ENCODE measurements around the gene TRIM17.
"Not testable (repeated sequence)": the region's sequence is repeated elsewhere in the genome, so short reads cannot be mapped to it uniquely, and the experiment has no call there.

Gene TRIM17

DNA sequence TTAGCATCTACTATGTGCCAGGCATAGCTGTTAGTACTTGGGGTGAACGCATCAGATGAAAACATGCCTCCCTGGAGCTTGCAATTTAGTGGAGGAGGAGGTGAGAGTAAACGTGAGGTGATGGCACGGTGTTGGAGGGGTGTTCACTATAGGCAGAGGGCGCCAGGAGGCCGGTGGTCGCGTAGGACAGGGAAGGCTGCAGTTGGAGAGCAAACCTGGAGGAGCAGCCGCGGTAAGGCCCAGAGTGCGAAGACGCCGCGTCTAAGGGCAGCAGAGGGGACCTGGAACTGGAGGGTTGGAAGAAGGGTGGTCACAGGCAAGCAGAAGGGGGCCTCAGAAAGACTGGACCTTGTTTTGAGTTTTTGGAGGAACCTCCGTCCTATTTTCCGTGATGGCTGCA, 30.2 kb upstream of the TRIM17 start:
- DNase-seq: no peak

DNA sequence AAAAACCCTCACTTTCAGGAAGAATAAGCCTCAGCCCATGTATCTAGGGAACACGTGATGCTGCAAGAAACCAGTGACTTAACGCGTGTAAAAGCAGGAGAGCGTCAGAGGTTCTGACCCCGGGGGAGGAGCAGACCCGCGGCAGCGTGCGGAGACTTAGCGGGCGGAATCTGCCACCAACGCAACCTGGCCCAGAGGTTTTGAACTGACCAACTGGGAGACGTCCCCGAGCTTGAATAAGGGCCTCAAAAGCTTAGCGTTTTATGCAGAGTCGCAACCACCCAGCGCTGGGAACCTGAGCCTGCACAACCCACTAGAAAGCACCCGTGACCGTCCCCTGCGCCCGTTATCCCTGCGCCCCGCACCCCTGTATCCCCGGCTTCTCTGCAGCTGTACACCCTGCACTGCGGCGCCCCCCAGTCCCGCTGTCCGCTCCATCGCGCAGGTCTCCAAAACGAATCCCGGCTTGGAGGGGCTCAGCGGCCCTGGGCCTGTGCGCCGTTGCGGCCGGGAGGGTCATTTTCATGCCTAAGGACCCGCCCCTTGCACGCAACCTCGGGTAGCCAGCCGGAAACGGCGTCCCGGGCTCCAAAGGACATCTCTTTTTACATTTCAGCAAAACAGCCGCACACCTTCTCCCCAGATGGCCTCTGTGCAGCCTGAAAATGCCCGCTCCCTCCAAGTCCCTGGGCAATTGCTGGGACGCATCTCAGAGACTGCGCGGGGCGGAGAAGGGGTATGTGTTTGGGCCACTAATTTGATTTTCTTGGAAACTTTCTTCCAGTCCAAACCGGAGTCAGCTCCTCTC, 29.4 kb upstream of the TRIM17 start:
- peak; percentile 26 for DNase-seq

DNA sequence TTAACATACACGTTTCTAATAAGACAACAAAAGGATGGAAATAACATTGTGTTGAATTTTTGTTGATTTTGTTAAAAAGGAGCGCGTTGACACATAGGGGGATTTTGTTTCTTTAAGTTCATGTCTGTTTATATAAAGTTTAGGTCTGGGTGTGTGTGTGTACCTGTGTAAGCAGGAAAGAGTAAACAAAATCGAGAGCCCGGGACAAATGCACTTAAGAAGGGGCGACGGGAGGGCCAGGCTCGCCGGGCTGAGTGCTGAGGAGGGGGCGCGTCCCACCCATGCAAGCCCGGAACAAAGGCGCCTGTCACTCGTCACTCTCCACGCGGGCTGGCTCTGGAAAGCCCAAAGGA, 28.8 kb upstream of the TRIM17 start:
- DNase-seq: no peak

DNA sequence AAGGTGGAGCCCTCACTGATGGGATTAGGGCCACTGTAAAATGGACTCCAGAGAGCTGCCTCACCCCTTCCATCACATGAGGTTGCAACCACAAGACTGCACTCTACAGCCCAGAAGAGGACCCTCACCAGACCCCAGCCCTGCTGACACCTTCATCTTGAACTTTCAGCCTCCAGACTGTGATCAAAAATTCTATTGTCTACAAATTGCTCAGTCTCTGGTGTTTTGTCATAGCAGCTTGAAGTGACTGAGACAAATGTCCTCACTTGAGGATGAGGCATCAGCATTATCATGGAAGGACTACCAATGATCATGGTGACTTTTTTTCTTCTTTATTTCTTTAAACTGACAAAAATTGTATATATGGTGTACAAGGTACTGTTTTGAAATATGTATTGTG, 26.7 kb upstream of the TRIM17 start:
- DNase-seq: no peak

DNA sequence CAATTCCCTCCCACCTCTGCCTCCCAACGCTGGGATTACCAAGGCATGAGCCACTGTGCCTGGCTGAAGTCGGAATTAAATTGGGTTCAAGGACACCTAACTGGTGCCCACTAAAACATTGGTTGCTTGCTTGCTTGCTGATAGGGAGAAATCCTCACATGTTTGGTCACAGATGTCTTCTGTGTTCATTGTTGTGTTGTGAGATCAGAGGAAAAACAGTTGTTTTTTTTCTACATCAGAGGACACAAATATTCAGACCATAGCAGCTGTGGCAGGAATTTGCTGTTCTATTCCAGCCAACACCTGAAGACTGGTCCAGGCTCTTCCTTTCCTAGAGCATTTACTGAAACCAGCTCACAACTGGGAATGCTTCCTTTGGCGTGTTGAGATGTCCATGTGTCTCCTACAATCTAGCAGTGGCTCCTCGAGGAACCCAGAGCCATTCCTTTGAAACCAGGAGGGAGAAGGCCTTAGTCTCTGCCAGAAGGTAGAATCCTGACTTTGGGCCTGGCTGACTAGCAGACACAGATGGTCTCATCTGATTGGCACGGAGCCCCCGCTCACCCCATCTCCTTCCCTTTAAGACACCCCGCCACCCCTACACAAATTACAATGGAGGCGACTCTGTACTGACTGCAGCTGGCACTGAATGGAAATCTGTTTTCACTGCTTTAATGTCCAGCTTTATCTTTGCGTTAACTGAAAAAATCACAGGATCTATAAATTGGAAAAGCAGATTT, 24.3 kb upstream of the TRIM17 start:
- DNase-seq: no peak

DNA sequence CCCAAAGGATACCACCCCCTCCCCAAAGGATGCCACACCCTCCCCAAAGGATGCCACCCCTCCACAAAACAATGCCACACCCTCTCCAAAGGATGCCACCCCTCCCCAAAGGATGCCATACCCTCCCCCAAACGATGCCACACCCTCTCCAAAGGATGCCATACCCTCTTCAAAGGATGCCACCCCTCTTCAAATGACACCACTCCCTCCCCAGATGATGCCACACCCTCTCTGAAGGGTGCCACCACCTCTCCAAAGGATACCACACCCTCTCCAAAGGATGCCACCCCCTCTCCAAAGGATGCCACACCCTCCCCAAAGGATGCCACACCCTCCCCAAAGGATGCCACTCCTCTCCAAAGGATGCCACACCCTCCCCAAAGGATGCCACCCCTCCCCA, 21.6 kb upstream of the TRIM17 start:
- no peak for DNase-seq

DNA sequence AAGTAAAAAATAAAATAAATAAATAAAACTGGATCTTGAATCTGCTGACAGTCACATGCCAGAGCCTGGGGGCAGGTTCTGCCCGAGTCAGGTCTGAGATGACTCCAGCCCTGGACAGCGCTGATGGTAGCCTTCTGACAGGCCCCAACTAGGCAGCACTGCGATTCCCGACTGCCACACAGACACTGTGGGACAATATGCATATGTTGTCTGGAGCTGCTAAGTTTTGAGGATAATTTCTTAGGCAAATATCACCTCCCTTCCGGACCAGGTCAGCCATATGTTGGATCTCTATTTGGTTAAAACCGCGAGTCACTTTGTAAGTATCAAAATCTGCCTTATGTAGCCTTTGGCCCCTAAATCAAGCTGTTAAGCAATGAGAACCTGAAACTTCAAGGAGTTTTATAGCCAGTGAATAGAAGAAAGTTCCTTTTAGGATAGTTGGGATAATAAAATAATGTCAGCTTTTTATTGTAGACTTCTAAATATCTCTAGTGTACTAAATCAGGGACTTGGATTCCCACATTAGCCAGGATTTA, 20.8 kb upstream of the TRIM17 start:
- no peak for DNase-seq

DNA sequence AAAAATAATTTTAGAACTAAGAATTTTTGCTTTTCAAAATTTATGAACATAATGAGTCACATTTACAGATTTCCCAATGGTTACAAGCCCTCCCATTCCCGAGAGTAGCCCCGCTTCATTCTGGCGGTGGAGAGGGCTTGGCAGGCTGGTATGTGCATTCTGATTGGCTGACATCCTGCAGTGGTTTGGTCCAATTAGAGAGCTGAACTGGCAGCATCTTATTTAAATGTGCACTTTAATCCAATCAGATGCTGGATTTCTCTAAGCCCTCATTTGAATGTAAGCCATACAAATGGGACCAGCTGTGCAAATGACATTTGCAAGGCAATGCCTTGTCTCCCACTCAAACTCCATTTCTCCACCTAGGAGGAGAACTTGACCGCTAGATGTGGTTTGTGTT, 18.0 kb upstream of the TRIM17 start:
- no peak for DNase-seq

DNA sequence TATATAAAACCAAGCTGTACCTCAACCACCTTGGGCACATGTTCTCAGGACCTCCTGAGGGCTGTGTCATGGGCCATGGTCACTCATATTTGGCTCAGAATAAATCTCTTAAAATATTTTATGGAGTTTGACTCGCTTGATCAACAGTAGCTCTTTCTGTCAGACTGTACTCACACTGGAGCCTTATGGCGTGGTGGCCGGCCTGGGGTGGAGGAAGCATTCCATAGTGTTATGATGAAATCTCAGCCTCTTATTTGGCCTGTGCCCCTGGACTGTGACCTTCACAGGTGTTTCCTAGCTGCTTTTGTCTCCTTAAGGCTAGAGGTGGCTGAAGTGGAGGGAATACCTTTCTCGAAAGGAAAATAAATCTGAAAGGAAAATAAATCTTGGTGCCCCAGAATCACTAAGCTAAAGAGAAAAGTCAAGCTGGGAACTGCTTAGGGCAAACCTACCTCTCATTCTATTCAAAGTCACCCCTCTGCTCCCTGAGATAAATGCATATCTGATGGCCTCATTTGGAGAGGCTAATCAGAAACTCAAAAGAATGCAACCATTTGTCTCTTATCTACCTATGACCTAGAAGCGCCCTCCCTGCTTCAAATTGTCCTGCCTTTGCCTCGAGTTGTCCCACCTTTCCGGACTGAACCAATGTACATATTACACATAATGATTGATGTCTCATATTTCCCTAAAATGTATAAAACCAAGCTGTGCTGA, 16.8 kb upstream of the TRIM17 start:
- not testable (repeated sequence) for DNase-seq

DNA sequence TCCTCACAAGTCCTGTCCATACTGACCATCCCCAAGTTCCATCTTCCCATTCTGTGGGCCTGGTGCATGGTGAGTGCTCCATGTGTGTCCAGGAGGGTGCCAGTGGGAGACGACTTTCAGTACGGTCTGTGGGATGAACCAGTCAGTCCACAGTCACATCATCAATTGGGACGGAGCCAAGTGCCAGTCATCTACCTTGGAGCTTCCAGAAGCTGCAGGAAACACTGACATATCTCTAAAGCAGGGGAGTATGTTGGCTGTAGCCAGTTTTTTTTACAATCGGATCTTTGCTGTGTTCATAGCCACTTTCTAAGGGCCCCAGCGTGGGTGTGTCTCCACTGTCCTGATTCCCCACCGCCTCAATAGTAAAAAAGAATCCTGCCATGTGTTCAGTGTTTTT, 13.6 kb upstream of the TRIM17 start:
- DNase-seq: no peak

DNA sequence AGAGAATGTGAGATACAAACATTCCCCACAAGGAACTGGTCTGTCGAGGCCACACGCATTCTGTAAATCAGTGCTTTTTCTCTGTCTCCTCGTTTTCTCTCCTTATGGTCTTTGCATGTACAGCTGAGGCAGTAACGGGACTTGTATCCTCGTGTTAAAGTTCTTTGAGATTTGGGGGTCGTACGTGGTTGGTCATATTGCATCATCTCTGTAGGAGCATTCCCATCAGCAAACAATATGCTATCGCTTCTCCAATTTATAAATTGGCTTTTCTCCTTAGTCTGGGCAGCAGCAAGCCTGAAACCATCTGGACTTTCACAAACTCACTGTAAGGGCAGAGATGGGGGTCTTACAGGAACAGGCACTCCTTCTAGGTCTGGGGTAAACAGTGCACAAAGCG, 13.0 kb upstream of the TRIM17 start:
- no peak for DNase-seq

DNA sequence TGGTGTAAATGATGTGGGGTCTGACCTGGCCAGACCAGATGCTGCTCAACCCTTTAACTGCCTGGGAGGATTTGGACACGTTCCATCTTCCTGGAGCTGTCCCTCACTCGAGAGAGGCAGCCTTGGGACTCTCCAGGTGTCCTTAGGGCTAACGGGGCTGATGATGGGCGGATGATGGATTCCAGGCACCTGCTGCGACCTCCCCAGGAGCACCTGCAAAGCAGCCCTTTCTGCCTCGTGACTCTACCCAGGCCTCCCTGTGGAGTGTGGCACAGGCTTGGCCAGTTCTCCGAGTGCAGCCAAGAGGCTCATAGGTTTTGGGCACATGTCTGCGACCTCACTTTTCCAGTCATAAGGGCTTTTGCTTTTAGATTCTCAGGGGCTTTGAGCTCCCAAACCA, 12.3 kb upstream of the TRIM17 start:
- DNase-seq: no peak

DNA sequence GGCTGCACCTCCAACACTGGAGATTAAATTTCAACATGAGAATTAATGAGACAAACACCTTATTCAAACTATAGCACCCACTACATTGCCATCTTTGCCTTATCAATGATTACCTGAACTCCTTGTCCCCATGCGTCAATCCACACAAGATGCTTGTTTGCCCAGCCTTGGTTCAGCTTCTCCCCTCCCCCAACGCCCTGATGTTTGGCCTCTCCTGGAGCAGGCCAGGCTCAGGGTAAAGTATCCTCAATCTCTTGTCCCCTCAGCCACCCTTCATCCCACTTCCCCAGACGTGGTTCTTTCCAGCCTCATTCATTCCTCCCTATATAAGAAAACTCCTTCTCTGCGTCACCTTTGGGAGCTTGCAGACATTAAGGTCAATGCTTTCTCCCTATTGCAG, 11.8 kb upstream of the TRIM17 start:
- DNase-seq: no peak

DNA sequence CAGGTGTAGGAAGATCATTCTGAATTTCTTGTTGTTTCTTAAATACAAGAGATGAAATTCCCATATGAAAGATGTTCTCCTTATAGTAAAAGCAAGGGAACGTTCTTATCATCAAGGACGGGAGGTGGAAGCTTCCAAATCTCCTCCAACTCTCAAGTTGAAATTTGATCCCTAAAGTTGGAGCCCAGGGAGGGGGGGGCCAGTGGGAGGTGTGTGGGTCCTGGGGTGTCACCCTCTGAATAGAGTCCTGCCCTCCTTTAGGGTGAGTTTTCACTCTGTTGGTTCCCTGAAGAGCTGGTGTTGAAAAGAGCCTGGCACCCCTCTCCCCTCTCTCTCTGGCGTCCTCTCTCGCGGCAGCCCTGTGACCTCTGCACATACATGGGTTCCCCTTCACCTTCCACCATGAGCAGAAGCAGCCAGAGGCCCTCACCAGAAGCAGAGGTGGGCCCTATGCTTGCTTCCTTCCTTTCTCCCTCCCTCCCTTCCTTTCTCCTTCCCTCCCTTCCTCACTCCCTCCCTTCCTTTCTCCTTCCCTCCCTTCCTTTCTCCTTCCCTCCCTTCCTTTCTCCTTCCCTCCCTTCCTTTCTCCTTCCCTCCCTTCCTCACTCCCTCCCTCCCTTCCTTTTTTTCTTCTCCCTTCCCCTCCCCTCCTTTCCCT, 10.0 kb upstream of the TRIM17 start:
- DNase-seq: no peak

DNA sequence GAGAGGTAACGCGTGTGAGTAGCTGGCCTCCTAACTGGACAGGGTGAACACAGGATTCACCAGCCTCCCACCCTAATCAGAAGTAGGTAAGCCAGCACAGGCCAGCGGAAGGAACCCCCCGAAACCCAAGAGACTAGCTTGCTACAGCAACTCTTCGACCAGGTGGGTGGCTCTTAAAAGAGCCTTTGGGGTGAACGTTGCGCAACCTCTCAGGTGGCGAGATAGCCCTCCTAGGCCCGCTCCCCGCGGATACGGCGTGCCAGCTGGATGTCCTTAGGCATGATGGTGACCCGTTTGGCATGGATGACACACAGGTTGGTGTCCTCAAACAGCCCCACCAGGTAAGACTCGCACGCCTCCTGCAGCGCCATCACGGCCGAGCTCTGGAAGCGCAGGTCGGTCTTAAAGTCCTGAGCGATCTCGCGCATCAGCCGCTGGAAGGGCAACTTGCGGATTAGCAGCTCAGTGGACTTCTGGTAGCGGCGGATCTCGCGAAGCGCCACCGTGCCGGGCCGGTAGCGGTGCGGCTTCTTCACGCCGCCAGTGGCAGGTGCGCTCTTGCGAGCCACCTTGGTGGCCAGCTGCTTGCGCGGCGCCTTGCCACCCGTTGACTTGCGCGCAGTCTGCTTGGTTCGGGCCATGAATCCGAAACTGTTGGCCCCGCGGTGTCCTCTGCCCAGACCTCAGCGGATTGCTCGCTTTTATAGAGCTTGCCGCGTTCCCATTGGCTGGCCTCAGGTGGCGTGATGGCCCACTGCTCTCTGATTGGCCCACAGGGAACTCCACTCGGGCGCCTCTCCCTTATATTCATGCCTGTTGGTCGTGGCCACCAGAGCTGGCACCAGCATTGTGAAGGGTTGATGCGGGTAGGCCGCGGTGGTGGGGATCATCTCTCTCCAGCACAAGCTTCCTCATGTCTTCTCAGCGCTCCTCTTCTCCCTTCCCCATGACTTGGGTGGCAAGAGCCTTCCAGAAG, 8.3 kb upstream of the TRIM17 start:
- DNase-seq: no peak

DNA sequence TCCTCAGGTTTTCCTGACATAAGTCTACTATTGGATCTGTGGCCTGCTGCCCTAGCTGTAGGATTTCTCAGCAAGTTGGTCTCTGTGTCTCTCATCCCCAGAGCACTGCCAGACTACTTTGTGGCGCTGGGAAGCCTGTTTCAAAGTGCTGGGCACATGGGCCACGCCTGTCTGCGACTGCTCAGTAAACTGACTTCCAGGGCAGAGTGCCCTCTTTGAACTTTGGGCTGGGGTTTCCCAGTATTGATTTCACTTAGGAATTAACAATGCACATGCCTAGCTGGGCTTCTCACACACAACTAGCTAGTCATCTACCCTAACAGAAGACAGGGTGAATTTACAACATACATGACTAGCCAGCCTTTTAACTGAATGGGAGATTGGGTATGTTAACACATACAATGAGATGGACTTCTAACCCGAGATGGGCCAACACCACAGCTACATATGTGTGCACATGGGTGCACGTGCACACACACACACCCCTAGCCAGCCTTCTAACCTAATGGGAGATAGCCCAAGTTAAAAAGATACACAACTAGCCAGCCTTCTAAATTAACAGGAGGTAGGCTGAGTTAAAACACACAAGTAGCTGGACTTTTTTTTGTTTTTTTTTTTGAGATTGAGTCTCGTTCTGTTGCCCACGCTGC, 6.9 kb upstream of the TRIM17 start:
- no peak for DNase-seq

DNA sequence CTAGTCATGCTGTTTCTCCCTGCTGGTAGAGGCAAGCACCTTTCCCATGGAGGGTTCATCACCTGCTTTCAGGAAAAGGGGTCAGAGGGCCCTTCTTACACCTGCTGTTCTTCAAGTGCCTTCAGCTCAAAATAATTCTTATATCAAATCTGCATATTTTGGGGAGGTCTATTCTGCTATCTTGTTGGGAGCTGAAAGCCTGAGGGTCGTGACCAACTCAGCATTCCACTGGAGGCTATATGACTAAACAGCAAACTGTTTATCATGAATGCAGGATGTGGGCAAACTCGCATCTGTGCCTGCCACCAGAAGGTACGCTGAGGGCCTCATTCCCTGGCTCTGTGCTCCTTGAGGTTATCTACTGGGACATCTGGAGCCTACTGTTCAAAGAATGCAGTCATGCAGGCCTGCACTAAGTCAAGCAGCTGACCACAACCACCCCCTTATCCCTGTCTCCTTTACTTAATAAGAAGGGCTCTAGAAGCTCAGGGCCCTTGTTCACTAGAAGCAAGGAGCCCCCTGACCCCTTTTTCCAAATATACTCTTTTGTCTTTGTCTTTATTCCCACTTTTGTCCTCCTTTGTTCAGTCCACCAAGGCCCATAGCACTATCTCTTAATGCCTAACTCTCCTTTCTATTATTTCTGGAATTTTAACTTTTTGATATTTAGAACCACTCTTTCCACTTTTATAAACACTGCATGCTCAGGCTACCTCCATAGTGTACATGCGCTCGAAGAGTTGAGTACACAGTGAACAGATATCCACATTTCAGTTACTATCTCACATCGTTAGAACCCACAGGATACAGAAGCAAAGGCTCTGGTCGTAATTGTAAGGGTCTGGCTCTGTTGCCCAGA, 4.5 kb upstream of the TRIM17 start:
- no peak for DNase-seq

DNA sequence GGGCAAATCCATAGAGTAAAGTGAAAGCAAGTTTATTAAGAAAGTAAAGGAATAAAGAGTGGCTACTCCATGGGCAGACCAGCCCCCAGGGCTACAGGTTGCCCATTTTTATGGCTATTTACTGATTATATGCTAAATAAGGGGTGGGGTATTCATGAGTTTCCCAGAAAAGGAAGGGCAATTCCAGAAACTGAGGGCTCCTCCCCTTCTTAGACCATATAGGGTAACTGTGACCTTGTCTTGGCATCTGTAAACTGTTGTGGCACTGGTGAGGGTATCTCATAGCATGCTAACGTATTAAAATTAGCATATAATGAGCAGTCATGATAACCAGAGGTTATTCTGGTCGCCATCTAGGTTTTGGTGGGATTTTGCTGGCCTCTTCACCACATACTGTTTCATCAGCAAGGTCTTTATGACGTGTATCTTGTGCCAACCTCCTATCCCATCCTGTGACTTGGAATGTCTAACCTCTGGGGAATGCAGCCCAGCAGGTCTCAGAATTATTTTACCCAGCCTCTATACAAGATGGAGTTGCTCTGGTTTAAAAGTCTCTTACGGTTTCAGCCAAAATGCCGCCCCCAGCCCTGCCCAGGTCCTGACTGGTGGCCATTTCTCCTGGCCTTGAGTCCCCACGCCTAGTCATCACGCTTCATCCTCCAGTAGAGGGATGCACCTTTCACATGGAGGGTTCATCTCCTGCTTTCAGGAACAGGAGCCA, 982 bp upstream of the TRIM17 start:
- no peak for DNase-seq

DNA sequence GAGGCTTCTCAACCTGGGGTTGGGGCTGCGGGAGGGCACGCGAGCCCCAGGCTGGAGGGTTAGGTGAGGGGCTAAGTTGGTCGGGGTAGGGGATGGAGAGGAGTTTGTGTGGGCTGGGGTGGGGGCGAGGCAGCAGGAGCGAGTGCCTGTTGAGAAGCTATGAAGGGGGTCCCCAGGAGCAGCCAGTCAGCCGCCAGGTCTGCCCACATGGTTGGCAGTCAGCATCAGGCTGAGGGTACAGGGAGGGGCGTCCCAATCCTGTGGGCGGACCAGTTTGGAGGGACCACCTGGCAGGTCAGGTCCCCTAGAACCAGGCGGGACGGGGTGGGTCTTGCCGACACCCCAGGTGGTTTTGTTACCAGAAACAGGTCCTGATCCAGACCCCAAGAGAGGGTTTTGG, 400 bp upstream of the TRIM17 start:
- no peak for DNase-seq

DNA sequence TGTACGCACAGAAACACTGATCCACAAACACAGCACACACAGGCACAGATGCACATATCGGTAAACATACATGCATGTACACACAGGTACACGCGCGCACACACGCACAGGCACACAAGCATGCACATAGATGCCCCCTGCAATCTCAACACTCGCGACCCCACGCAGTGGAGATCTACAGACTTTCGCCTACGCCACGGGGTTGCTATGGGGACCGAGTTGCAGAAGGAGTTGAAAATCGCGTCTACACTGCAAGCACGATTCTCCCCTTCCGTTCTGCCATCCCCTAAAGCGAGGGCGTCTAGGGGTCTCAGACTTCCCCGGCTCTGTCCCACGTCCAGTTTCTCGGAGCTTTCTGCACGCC, 826 bp downstream of the TRIM17 start:
- DNase-seq: no peak
